Measurements from ENCODE around the gene OASL.

OASL gene

DNA sequence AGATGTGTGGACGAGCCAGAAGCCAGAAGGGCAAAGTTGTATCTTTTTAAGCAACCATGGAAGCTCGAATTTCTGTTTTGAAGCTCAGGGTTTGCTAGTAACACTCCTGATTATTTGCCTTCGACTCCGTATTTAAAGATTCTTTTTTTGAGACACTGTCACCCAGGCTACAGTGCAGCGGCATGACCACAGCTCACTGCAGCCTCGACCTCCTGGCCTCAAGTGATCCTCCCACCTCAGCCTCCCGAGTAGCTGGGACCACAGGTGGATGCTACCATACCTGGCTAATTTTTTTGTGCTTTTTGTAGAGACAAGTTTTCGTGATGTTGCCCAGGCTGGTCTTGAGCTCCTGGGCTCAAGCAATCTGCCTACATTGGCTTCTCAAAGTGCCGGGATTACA is 18.7 kb upstream of the OASL start:
- TF ChIP-seq SIN3A (IDR thresholded peaks at IDR 0.05; ENCODE audit: borderline replicate concordance, insufficient read depth, low read length) = no peak
- TF ChIP-seq REST (IDR thresholded peaks at IDR 0.05; ENCODE audit: insufficient read depth in 1 of 2, low read depth in 2 of 2, low read length in 2 of 2) = no peak
- no peak for TF ChIP-seq TAF1 (IDR thresholded peaks at IDR 0.05; ENCODE audit: borderline replicate concordance, insufficient read depth, low read length)
- no peak for TF ChIP-seq POLR2AphosphoS5 (IDR thresholded peaks at IDR 0.05; ENCODE audit: low read depth, low read length)
- no peak for TF ChIP-seq FOXP2 (optimal IDR thresholded peaks at IDR 0.05; ENCODE audit: borderline replicate concordance, extremely low read depth, extremely low read length, insufficient read depth)

GRCh38 chr12:121053706-121054105 is 14.7 kb upstream of the OASL start:
- TF ChIP-seq POLR2AphosphoS5 (IDR thresholded peaks at IDR 0.05; ENCODE audit: low read depth, low read length) (no peak), TAF1 (IDR thresholded peaks at IDR 0.05; ENCODE audit: borderline replicate concordance, insufficient read depth, low read length) (no peak), SIN3A (IDR thresholded peaks at IDR 0.05; ENCODE audit: borderline replicate concordance, insufficient read depth, low read length) (no peak), REST (IDR thresholded peaks at IDR 0.05; ENCODE audit: insufficient read depth in 1 of 2, low read depth in 2 of 2, low read length in 2 of 2) (no peak)

- TF ChIP-seq FOXP2 (optimal IDR thresholded peaks at IDR 0.05; ENCODE audit: borderline replicate concordance, extremely low read depth, extremely low read length, insufficient read depth) (no peak), POLR2AphosphoS5 (IDR thresholded peaks at IDR 0.05; ENCODE audit: low read depth, low read length) (no peak), SIN3A (IDR thresholded peaks at IDR 0.05; ENCODE audit: borderline replicate concordance, insufficient read depth, low read length) (no peak), TAF1 (IDR thresholded peaks at IDR 0.05; ENCODE audit: borderline replicate concordance, insufficient read depth, low read length) (no peak), REST (IDR thresholded peaks at IDR 0.05; ENCODE audit: insufficient read depth in 1 of 2, low read depth in 2 of 2, low read length in 2 of 2) (no peak)
These were observed 11.7 kb upstream of the OASL start for GRCh38 chr12:121050725-121051124.

DNA sequence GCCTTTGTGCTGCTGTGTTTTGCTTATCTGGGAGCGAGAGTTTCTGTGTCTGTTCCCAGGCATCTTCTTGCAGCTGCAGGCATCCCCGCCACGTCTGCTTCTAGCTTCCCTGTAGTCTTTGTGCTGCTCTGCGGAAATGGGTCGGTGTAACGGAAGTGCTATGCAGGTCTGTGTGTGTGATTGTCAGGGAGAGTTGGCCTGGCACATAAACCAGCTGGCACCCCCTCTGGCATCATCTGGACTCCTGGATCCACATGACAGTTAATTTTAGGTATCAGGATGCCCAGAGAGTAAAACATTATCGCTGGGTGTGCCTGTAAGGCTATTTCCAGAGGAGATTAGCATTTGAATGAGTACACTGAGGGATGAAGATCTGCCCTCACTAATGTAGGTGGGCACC is 9.4 kb upstream of the OASL start:
- TF ChIP-seq REST (IDR thresholded peaks at IDR 0.05; ENCODE audit: insufficient read depth in 1 of 2, low read depth in 2 of 2, low read length in 2 of 2) = no peak
- TF ChIP-seq POLR2AphosphoS5 (IDR thresholded peaks at IDR 0.05; ENCODE audit: low read depth, low read length) = no peak
- TF ChIP-seq FOXP2 (optimal IDR thresholded peaks at IDR 0.05; ENCODE audit: borderline replicate concordance, extremely low read depth, extremely low read length, insufficient read depth) = no peak
- TF ChIP-seq SIN3A (IDR thresholded peaks at IDR 0.05; ENCODE audit: borderline replicate concordance, insufficient read depth, low read length) = no peak
- TF ChIP-seq TAF1 (IDR thresholded peaks at IDR 0.05; ENCODE audit: borderline replicate concordance, insufficient read depth, low read length) = no peak

DNA sequence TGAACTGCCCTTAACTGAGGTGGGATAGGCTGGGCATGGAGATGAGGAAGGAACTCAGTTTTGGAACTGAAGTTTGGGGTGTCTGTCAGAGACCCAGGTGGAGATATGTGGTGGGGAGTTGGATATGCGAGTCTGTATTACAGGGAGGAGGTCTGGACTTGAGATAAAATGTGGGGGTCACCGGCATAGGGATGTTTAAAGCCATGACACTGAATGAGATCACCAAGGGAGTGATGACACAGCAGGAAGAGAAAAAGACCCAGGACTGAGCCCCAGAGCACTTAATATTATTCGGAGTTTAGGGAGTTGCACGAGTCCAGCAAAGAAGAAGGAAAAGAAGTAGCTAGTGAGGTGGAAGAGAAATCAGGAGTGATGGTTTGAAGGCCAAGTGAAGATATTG is 4.0 kb upstream of the OASL start:
- TF ChIP-seq SIN3A (IDR thresholded peaks at IDR 0.05; ENCODE audit: borderline replicate concordance, insufficient read depth, low read length) (no peak), REST (IDR thresholded peaks at IDR 0.05; ENCODE audit: insufficient read depth in 1 of 2, low read depth in 2 of 2, low read length in 2 of 2) (no peak), POLR2AphosphoS5 (IDR thresholded peaks at IDR 0.05; ENCODE audit: low read depth, low read length) (no peak), FOXP2 (optimal IDR thresholded peaks at IDR 0.05; ENCODE audit: borderline replicate concordance, extremely low read depth, extremely low read length, insufficient read depth) (no peak), TAF1 (IDR thresholded peaks at IDR 0.05; ENCODE audit: borderline replicate concordance, insufficient read depth, low read length) (no peak)

Measured in PFSK-1 (cell line).